GM12878 (cell line): ENCODE results near the gene ABCC4. TPM values are rescaled to one million over a fixed set of nuclear protein-coding genes. Genes with fewer than 3 reads are reported as not detected.

ENCODE experiments used
- ATAC-seq: fragments of 200-7000 bp; cut with Tn5 transposase; 3 replicates; pipeline ENCODE4 v1.9.1; 2020; ENCODE audit warnings: mild to moderate bottlenecking, moderate library complexity
- BruUV-seq: library from RNA; stranded (reverse); fragments of 400-500 nt; replicated peaks from 2 replicates; lab custom pipeline; 2021; lab: Mats Ljungman, UMichigan
- CTCF ChIA-PET: fragments of 300-600 bp; sonication (Branson Sonifier 250); formaldehyde crosslinking; extraction: SDS; loops from one replicate; lab custom pipeline; 2021; ENCODE audit warnings: inconsistent platforms; lab: Yijun Ruan, JAX
- POLR2A ChIA-PET: fragments of 350-600 bp; formaldehyde crosslinking; extraction: SDS; loops from one replicate; lab custom pipeline; 2021; ENCODE audit warnings: inconsistent platforms; lab: Charles Lee
- RAD21 ChIA-PET: fragments of 300-600 bp; sonication (Branson Sonifier 250); formaldehyde crosslinking; loops from one replicate; lab custom pipeline; 2023; ENCODE audit warnings: antibody characterized with exemption; ENCODE audit not compliant: unreplicated experiment; lab: Charles Lee
- SMC1A ChIA-PET: fragments of 300-600 bp; sonication (Branson Sonifier 250); formaldehyde crosslinking; loops from one replicate; lab custom pipeline; 2023; ENCODE audit not compliant: unreplicated experiment, uncharacterized antibody; lab: Charles Lee
- DNase-seq: peaks from one replicate; pipeline ENCODE4 v3.0.0-alpha.2; 2011; ENCODE audit warnings: low read depth, low spot score
- FAIRE-seq: peaks from 3 replicates; lab custom pipeline; 2011; peaks lifted over from hg19 to GRCh38; lab: Jason Lieb, UNC
- H2AFZ ChIP-seq: 2 replicates; pipeline ENCODE4 v1.6.0; 2011; ENCODE audit warnings: low read depth, low read length, control low read depth; ENCODE audit not compliant: control insufficient read depth
- H3K27ac ChIP-seq: 2 replicates; pipeline ENCODE4 v1.5.1; 2011; ENCODE audit warnings: control low read depth; ENCODE audit not compliant: control insufficient read depth, insufficient read depth
- H3K27me3 ChIP-seq, 2 experiments: replicated peaks in 1 of 2; 2 replicates each; pipeline versions ENCODE4 v1.6.0 to v1.6.1; 2011; ENCODE audit warnings: low read length in 1 of 2; ENCODE audit not compliant: control insufficient read depth in 2 of 2, insufficient read depth in 2 of 2
- H3K36me3 ChIP-seq, 2 experiments: 2 replicates each; pipeline ENCODE4 v1.5.1; 2011; ENCODE audit warnings: low read length in 1 of 2; ENCODE audit not compliant: control insufficient read depth in 2 of 2, insufficient read depth in 2 of 2
- H3K4me1 ChIP-seq: 2 replicates; pipeline ENCODE4 v1.6.1; 2011; ENCODE audit warnings: mild to moderate bottlenecking, low read length, moderate library complexity, mixed read lengths; ENCODE audit not compliant: control insufficient read depth, insufficient read depth
- H3K4me2 ChIP-seq: 2 replicates; pipeline ENCODE4 v1.6.0; 2011; ENCODE audit warnings: control low read depth; ENCODE audit not compliant: control insufficient read depth, insufficient read depth
- H3K4me3 ChIP-seq: fragments of 200-600 bp; sonication (generic); 2 replicates; pipeline ENCODE4 v1.5.1; 2016
- H3K79me2 ChIP-seq: 2 replicates; pipeline ENCODE4 v1.6.0; 2011; ENCODE audit warnings: low read length; ENCODE audit not compliant: control insufficient read depth, insufficient read depth
- H3K9ac ChIP-seq: 2 replicates; pipeline ENCODE4 v1.8.0; 2011; ENCODE audit warnings: low read length, control low read depth, mixed read lengths; ENCODE audit not compliant: control insufficient read depth, insufficient read depth
- H3K9me3 ChIP-seq: replicated peaks from 3 replicates; pipeline ENCODE4 v1.5.1; 2011; ENCODE audit warnings: mild to moderate bottlenecking, low read length; ENCODE audit not compliant: control insufficient read depth, insufficient read depth
- H4K20me1 ChIP-seq: 2 replicates; pipeline ENCODE4 v1.6.0; 2011; ENCODE audit not compliant: control insufficient read depth, insufficient read depth
- BACH1 ChIP-seq: fragments of 450-650 bp; IDR thresholded peaks from 2 replicates; pipeline ENCODE4 v1.6.1; 2017; ENCODE audit warnings: mild to moderate bottlenecking, borderline replicate concordance
- BCLAF1 ChIP-seq: fragments of 450-650 bp; IDR thresholded peaks from 2 replicates; pipeline ENCODE4 v1.6.1; 2017; ENCODE audit warnings: antibody characterized with exemption, mild to moderate bottlenecking, moderate library complexity
- CBX3 ChIP-seq: fragments of 200-600 bp; sonication (generic); IDR thresholded peaks from 2 replicates; pipeline ENCODE4 v1.6.1; 2016; ENCODE audit warnings: low read depth, borderline replicate concordance
- NR2F1 ChIP-seq: fragments of 450-650 bp; conservative IDR thresholded peaks from 2 replicates; pipeline ENCODE4 v1.6.1; 2017; ENCODE audit warnings: mild to moderate bottlenecking
- PML ChIP-seq: IDR thresholded peaks from 2 replicates; pipeline ENCODE4 v1.6.1; 2012; ENCODE audit warnings: low read length, inconsistent platforms
- RAD21 ChIP-seq: IDR thresholded peaks from 2 replicates; pipeline ENCODE4 v1.6.1; 2011; ENCODE audit warnings: mild to moderate bottlenecking, low read depth, low read length, moderate library complexity; ENCODE audit not compliant: insufficient read depth
- ZNF207 ChIP-seq: fragments of 450-650 bp; IDR thresholded peaks from 2 replicates; pipeline ENCODE4 v1.6.1; 2014; ENCODE audit warnings: antibody characterized with exemption, mild to moderate bottlenecking, borderline replicate concordance
- WGBS: methylation state at CpG from one replicate; pipeline ENCODE4 v1.1.6; 2016; ENCODE audit warnings: low lambda C conversion rate; ENCODE audit not compliant: insufficient replicate concordance, insufficient coverage; ENCODE audit errors: missing lambda C conversion rate; 5-methylcytosine and 5-hydroxymethylcytosine counted together
- in situ Hi-C: fragments of 300-500 bp; cut with MboI; formaldehyde crosslinking; loops from 9 replicates; pipeline ENCODE4 v1.14.3; 2018; ENCODE audit warnings: mixed read lengths
- intact Hi-C: fragments of 100-400 bp; cut with micrococcal nuclease; formaldehyde crosslinking; loops from one replicate; pipeline ENCODE4 v1.14.2; 2022; ENCODE audit not compliant: unreplicated experiment
- polyA plus RNA-seq, 11 experiments: library from polyadenylated mRNA; depleted of rRNA in 4 of 11; unstranded in 6 of 11; stranded (reverse) in 5 of 11; fragments of >200 nt; fragmentation: Nextera tagmentation in 4 of 11; fragmentation: Illumina TruSeq in 1 of 11; extraction: Ambion mirVana in 4 of 11; extraction: Trizol in 1 of 11; gene quantifications; 1 replicate in 1 of 11; 2 replicates in 10 of 11; pipeline versions ENCODE4 v1.2.1 to v1.2.3, GENCODE V29; 2011 to 2016; ENCODE audit warnings: inconsistent platforms in 2 of 11, missing spikeins in 2 of 11, low read depth in 1 of 11
- total RNA-seq, 4 experiments: library from RNA; depleted of rRNA in 3 of 4; stranded (reverse); fragments of >200 nt in 3 of 4; fragmentation: Illumina TruSeq in 1 of 4; extraction: Trizol in 1 of 4; gene quantifications; 2 replicates each; pipeline versions ENCODE4 v1.2.1 to v1.2.3, GENCODE V29; 2013 to 2021

Gene ABCC4
- total and polyA plus RNA-seq, 10 of the 15 experiments (the other 5 are each of a cell fraction or from before 2014, with no cell fraction given), result 7.2 to 44.4 (median 24.1) TPM

GRCh38 chr13:95083758-95084157 lies 217.5 kb downstream of the ABCC4 start:
- FAIRE-seq (no peak), ATAC-seq (no peak), DNase-seq (no peak)
- BruUV-seq, result no TSS peak
- H4K20me1 ChIP-seq, result no peaks in the 10 kb centered on the region
- in situ Hi-C loops, result no loop called here
- H3K4me3 ChIP-seq, result no peak overlapping the region
- no peak overlapping the region for H3K27ac ChIP-seq
- H3K79me2 ChIP-seq, result no peaks in the 10 kb centered on the region
- H3K4me1 ChIP-seq, result no peaks in the 10 kb centered on the region
- H3K9me3 ChIP-seq, result no peaks in the 10 kb centered on the region
- H2AFZ ChIP-seq, result no peak overlapping the region
- peaks cover 0 to 9% of the 10 kb centered on the region in 2 experiments for H3K36me3 ChIP-seq
- ChIA-PET POLR2A (no interaction called here), SMC1A (no interaction called here), CTCF (no interaction called here), RAD21 (no interaction called here)
- TF ChIP-seq RAD21 (no peak), ZNF207 (no peak), BCLAF1 (no peak), PML (no peak), NR2F1 (no peak), BACH1 (no peak), CBX3 (no peak)
- no peak overlapping the region for H3K9ac ChIP-seq
- H3K4me2 ChIP-seq, result no peak overlapping the region
- intact Hi-C loops, result no loop called here
- 78% methylated on average over 3 of the region's 3 CpGs for WGBS
- H3K27me3 ChIP-seq, result no peaks in the 10 kb centered on the region
